ENCODE measurements around the gene ANO10.
"Not testable (repeated sequence)": the region's sequence is repeated elsewhere in the genome, so short reads cannot be mapped to it uniquely, and the experiment has no call there.

The ANO10 gene

DNA sequence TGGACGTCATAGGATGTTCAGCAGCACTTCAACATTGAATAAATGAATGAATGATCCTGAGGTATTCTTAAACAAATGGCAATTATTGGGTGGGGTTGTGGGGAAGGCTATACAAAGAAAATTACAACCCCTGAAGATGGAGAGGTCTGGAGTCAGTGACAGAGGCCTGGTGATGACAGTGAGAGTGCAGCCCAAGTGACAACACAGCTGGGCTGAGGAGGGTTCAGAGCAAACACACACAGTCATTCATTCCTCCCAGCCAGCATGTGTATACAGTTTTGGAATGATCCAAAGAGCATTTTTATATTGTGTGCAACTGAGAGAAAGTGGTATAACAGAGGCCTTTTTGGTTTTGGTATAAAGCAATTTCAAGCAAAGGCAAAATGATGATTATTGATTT, 148.1 kb downstream of the ANO10 start:
- no peak for DNase-seq (ENCODE audit: low read depth in 2 of 2)

DNA sequence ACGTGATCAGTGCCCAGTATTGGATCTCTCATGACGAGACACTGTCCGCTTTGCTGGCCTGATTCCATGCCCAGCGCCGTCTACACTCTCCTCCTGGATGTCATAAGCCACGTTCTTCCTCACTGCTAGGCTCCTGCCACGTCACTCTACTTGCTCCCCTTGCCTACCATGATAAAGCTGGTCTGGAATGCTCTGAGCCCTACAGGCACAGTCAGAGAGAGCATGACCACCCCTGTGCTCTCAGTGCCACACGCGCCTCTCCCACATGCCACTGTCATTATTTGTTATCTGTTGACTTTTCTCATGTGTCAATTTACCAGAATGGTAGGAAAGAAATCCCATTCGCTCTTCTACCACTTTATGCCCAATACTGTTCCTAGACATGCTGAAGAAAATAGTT, 148.6 kb downstream of the ANO10 start:
- DNase-seq (ENCODE audit: low read depth in 2 of 2), result no peak

DNA sequence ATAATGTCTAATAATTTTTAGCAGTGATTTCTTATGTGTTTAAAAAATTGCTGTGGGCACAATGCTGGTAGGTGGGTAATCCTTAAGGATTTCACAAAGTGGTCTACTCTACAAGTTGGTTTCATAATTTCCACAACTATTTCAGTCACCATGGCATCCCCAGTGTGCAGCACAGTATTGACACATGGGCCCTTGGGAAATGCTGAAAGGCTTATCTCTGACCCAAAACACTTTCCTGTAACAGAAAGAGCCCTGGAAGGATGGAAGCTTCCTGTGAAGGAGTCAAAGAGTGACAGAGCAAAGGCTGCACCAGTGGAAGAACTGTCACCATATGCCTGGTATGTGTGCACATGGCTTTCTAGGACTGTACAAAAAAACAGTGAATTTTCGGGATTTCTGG, 153.7 kb downstream of the ANO10 start:
- no peak for DNase-seq (ENCODE audit: low read depth in 2 of 2)

GRCh38 chr3:43465109-43465508, 156.7 kb downstream of the ANO10 start:
- no peak for DNase-seq (ENCODE audit: low read depth in 2 of 2)

- not testable (repeated sequence) for DNase-seq (ENCODE audit: low read depth in 2 of 2)
Measured at GRCh38 chr3:43462566-43462965, 159.2 kb downstream of the ANO10 start.

- no peak for DNase-seq (ENCODE audit: low read depth in 2 of 2)
Measured at GRCh38 chr3:43461345-43461744, 160.5 kb downstream of the ANO10 start.

DNA sequence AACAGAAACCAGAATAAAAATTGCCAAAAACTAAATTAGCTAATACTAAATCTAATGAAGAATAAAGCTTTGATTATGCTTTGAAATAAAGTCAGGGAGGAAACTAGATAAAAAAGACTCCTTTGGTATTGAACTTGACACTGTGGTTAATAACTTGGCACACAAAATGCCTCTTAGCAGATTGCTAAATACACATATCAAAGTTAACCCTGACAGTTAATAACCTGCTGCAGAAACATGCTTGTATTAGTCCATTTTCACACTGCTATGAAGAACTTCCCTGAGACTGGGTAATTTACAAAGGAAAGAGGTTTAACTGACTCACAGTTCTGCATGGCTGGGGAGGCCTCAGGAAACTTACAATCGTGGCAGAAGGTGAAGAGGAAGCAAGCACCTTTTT, 164.8 kb downstream of the ANO10 start:
- not testable (repeated sequence) for DNase-seq (ENCODE audit: low read depth in 2 of 2)

- no peak for DNase-seq (ENCODE audit: low read depth in 2 of 2)
Measured at GRCh38 chr3:43455233-43455632, 166.6 kb downstream of the ANO10 start.

- DNase-seq (ENCODE audit: low read depth in 2 of 2), result no peak
Measured at GRCh38 chr3:43453981-43454380, 167.8 kb downstream of the ANO10 start.

- DNase-seq (ENCODE audit: low read depth in 2 of 2), result no peak
Measured at GRCh38 chr3:43451670-43452254, 170.0 kb downstream of the ANO10 start.

DNA sequence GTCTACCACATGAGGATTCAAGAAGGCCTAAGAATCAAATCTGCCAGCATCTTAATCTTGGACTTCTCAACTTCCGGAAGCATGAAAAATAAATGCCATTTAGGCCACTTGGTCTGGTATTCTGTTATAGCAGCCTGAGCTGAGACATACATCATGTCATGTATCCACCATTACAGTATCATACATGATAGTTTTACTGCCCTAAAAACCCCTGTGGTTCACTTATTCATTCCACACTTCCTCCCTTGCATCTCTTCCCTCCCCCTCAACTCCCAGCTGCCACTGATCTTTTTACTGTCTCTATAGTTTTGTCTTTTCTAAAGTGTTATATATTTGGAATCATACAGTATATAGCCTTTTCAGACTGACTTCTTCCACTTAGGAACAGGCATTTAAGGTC, 173.7 kb downstream of the ANO10 start:
- no peak for DNase-seq (ENCODE audit: low read depth in 2 of 2)

DNA sequence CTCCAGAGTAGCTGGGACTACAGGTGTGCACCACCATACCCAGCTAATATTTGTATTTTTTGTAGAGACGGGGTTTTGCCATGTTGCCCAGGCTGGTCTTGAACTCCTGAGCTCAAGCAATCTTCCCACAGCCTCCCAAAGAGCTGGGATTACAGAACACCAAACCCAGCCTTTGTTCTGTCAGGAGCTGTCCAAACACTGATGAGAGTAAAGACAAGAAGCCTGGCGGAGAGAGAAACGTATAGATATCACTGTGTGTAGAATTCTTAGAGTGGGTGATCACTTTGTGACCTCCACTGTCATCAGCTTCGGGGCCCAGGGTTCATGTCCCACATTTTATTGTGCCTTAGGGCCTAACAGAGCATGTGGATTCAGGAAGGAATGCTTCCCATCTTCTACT, 176.0 kb downstream of the ANO10 start:
- DNase-seq (ENCODE audit: low read depth in 2 of 2), result no peak

DNA sequence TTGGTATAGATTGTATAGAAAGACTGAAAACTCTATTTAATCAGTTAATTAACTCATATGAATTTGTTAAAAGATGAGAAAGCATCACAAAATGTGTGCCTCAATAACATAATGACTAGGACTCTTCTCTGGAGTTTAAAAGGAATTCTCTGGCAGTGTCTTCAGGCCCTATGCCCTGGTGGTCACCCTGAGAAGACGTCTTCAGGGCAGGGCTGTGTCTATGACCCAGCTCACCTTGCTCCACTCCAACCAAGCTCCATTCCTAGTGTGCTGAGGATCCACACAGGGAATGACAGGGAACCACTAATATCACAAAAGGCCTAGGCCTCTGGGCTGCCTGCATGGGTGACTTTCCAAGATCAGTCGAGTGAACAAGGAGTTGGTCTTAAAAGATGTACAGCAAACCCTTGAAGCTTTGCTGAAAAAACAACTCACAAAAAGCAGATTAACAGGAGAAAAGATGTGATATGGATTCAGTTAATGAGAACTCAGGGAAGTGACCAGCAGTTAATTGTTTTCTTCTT, 178.9 kb downstream of the ANO10 start:
- DNase-seq (ENCODE audit: low read depth in 2 of 2), result no peak

- no peak for DNase-seq (ENCODE audit: low read depth in 2 of 2)
Measured at GRCh38 chr3:43436507-43437140, 185.2 kb downstream of the ANO10 start.

DNA sequence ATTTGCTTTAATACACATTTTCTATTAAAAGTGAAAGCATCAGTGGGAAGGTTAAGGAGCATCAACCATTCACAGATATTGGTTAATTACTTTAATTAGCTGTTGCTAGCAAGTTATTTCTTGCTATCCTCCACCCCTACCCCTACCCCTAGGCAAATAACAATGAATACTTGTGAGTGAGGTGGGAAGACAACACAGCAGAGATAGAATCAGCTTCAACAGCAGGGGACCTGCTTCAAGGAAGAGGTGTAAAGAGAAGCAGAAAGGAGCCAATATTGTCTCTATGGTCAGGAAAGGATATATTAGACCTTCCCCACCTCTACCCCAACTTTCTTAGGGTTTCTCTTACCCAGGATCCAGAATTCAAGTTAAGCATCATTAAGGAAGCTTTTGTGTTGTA, 186.1 kb downstream of the ANO10 start:
- no peak for DNase-seq (ENCODE audit: low read depth in 2 of 2)

DNA sequence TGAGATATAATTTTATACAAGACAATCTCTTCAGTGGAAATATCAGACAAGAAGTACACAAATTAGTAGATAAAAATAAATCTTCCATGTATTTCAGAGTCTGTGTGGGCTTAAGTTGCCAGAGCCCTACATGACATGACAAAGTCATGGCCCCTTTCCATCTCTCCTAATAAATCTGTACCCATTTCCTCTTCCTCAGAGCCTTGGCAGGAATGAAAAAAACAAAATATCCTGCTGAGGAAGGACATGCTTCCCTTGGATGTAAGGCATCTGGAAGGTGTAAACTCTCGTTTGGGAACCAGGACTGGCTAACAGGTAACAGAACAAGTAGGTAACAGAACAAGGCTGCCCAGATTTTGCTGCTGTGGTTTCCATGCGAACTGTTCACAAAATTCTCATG, 187.4 kb downstream of the ANO10 start:
- no peak for DNase-seq (ENCODE audit: low read depth in 2 of 2)

GRCh38 chr3:43432462-43432861, 189.3 kb downstream of the ANO10 start:
- no peak for DNase-seq (ENCODE audit: low read depth in 2 of 2)

GRCh38 chr3:43426388-43426787, 195.4 kb downstream of the ANO10 start:
- no peak for DNase-seq (ENCODE audit: low read depth in 2 of 2)

GRCh38 chr3:43425829-43426228, 196.0 kb downstream of the ANO10 start:
- DNase-seq (ENCODE audit: low read depth in 2 of 2), result no peak

DNA sequence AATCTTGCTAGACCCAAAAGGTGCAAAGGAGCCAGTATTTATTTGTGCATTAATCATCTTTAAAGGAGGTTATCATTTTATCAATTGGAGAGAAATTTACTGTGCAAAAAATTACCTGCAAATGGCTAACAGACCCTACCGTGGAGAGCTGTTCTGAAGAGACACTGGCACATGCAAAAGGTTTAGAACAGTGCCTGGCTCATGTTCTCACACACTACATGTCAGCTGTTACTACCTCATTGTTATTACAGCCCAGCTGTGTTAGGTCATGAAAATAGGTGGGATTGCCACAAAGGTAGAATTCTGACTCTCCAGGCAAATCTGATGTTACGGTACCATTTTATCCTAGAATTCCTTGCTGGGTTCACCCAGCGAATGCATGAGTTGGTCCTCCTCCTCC, 198.2 kb downstream of the ANO10 start:
- DNase-seq (ENCODE audit: low read depth in 2 of 2), result no peak

GRCh38 chr3:43423142-43423541, 198.7 kb downstream of the ANO10 start:
- DNase-seq (ENCODE audit: low read depth in 2 of 2), result no peak

- DNase-seq (ENCODE audit: low read depth in 2 of 2), result no peak
Measured at GRCh38 chr3:43418601-43419272, 203.1 kb downstream of the ANO10 start.

DNA sequence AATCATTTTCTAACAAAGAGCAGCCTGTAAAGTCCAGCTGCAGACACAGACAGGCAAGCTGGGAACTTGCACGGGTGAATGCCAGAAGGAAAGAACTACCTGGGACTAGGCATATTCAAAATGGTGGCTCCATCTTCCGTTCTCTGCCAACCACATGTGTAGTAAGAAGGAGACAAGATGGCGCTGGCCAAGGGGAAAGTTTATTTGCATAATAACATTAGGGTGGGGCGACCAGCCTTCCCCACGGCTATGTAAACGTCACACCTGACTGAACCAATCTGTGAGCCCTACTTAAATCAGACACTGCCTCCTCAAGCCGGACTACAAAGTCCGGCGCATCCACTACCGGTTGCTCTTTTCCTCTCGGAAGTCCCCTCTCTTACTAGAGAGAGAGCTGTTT, 204.7 kb downstream of the ANO10 start:
- DNase-seq (ENCODE audit: low read depth in 2 of 2), result no peak
